GM21786 (cell line): ENCODE data around the gene SLC17A1.
"Not testable (repeated sequence)": the region's sequence is repeated elsewhere in the genome, so short reads cannot be mapped to it uniquely, and the experiment has no call there.

ENCODE experiments used
- ATAC-seq: cut with Tn5 transposase; IDR thresholded peaks from one replicate; pipeline ENCODE4 v1.9.1; 2021; ENCODE audit not compliant: unreplicated experiment

Gene SLC17A1

GRCh38 chr6:25764611-25765010 lies 67.2 kb downstream of the SLC17A1 start:
- ATAC-seq: no peak

GRCh38 chr6:25757936-25758642 lies 73.8 kb downstream of the SLC17A1 start:
- ATAC-seq: no peak

- no peak for ATAC-seq
Measured at GRCh38 chr6:25756382-25757363, 75.2 kb downstream of the SLC17A1 start.

DNA sequence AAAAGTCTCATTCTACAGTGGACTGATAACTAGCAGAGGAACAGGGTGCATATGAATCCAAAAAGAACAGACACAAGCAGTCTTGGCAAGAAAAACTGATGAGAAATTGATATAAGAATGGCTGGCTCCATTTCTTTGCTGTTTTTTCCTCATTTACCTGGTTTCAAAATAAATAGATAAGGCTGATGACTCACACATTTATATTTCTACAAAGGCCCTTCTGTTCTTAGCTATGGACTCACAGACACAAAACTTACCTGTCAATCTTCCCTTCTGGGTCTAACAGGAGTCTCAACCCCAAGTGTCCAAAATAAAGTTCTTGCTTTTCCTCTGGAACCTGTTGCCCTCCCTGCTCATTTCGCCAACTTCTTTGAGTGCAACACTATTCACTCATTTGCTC lies 76.4 kb downstream of the SLC17A1 start:
- no peak for ATAC-seq

DNA sequence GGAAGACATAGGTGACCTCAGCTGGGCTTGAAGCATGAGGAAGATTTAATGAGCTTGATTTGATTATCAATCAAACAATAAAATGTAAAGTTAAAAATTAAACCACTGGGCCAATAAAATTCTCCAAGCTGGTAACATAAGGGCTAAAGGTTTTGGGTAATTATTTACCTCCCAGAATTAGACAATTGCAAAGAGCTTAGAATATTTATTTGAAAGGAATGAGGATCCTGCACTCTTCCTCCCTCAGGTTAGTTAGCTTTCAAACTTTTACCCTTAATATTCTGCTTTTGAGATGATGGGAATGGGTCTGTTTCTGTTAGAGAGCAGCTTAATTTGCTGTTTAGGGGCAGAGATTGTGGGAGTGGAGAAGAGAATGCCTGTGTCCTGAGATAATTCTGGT lies 77.3 kb downstream of the SLC17A1 start, which contains the start of gene SLC17A4:
TSS of gene SLC17A4 (plus strand) at position 208 of the 400 bp plus-strand sequence. CDS start 7,221 bp downstream, outside the sequence.
- no peak for ATAC-seq

GRCh38 chr6:25753079-25753478 lies 78.8 kb downstream of the SLC17A1 start:
- ATAC-seq: no peak

- no peak for ATAC-seq
Measured at GRCh38 chr6:25750906-25751305, 80.9 kb downstream of the SLC17A1 start.

GRCh38 chr6:25749837-25750236 lies 82.0 kb downstream of the SLC17A1 start:
- no peak for ATAC-seq

DNA sequence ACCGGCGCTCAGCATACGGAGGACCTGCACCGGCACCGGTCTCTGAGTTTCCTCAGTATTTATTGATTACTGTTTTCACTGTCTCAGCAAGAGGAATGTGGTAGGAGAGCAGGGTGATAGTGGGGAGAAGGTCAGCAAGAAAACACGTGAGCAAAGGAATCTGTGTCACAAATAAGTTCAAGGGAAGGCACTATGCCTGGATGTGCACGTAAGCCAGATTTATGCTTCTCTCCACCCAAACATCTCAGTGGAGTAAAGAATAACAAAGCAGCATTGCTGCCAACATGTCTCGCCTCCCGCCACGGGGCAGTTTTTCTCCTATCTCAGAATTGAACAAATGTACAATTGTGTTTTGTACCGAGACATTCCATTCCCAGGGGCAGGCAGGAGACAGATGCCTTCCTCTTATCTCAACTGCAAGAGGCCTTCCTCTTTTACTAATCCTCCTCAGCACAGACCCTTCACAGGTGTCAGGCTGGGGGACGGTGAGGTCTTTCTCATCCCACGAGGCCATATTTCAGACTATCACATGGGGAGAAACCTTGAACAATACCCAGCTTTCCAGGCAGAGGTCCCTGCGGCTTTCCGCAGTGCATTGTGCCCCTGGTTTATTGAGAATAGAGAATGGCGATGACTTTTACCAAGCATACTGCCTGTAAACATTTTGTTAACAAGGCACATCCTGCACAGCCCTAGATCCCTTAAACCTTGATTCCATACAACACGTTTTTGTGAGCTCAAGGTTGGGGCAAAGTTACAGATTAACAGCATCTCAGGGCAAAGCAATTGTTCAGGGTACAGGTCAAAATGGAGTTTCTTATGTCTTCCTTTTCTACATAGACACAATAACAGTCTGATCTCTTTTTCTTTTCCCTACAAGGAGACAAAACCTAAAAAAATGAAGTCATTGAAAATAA lies 83.0 kb downstream of the SLC17A1 start:
- not testable (repeated sequence) for ATAC-seq

DNA sequence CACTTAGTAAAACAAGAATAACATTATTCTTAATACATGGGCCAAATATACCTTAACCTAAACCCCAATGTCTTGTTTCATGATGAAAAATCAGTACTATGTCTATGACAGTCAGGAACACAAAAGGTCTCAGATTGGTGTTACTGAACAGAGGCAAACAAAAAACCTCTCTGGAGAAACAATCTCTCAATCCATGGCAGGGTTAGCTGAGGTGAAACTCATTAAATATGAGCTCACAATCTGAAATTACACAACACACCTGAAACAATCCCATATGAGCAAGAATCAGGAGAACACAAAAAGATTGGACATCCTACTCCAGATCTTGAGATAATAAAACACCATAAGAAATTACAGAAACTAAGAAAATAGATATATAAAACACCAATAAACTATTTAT lies 83.8 kb downstream of the SLC17A1 start:
- no peak for ATAC-seq

DNA sequence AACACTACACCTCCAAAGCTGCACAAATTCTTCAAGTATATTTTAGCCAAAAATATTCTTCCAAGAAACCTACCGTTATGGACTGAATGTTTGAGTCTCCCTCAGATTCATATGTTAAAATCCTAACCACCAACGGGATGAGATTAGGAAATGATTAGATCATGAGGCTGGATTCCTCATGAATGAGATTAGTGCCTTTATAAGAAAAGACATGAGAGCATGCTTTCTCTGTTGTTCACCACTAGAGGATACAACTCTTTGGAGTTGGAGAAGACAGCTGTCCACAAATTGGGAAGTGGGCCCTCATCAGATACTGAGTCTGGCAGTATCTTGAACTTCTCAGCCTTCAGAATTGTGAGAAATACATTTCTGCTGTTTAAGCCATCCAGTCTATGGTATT lies 84.4 kb downstream of the SLC17A1 start:
- no peak for ATAC-seq

DNA sequence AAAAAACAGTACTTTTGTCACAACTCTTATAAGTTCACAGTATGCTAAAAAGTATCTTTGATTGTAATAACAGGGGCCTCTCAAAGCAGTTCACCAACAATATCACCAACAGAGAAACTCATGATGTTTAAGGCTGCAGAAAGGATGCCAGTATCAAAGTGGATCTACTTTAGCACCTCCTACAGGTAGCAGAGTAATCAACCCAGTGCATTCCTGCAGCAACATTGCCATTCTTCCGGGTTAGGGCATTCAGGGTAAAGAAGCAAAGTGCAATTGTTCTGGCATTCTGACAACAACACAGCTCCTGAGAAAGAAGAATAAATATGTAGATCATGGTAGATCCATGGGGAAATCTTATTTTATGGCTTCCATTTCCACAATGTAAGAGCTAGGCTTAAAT lies 84.9 kb downstream of the SLC17A1 start:
- ATAC-seq: no peak

DNA sequence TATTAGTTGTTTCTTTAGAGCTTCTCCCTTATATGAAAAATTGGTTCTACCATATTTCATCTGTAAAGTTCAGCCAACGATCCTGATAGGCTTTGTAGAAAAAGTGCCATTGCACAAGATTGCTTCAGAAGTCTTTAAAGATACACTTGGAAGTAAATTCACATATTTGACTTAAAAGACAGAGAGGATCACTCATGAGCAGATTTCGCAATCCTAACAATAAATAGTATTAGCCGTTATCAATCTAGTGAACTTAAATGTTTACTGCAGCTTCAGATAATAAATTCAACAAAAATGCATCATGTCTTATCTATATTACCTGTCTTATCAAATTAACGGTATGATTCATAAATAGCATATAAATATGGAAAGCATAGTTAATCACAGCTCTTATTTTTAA lies 86.0 kb downstream of the SLC17A1 start:
- ATAC-seq: no peak

GRCh38 chr6:25743868-25744267 lies 88.0 kb downstream of the SLC17A1 start:
- no peak for ATAC-seq

GRCh38 chr6:25735261-25735660 lies 96.6 kb downstream of the SLC17A1 start:
- no peak for ATAC-seq
